Mesendoderm (in vitro differentiated cells): Measurements from ENCODE around the gene NUTM2B.
A peak's percentile ranks its signal among the peaks of the same experiment; 100 is the strongest.
"Not testable (repeated sequence)": the region's sequence is repeated elsewhere in the genome, so short reads cannot be mapped to it uniquely, and the experiment has no call there.

Source experiments
- DNase-seq: peaks from one replicate; pipeline ENCODE4 v3.0.0; 2013
- H2AK5ac ChIP-seq: 2 replicates; pipeline ENCODE4 v1.6.1; 2013; ENCODE audit warnings: low read length, inconsistent platforms
- H2BK120ac ChIP-seq: 2 replicates; pipeline ENCODE4 v1.6.1; 2013; ENCODE audit warnings: low read depth, mild to moderate bottlenecking, low read length, moderate library complexity, mixed read lengths
- H2BK15ac ChIP-seq: replicated peaks from 2 replicates; pipeline ENCODE4 v1.6.1; 2013; ENCODE audit warnings: low read depth, mild to moderate bottlenecking, moderate library complexity
- H2BK5ac ChIP-seq: 2 replicates; pipeline ENCODE4 v1.6.1; 2013; ENCODE audit warnings: low read length, inconsistent platforms
- H3K18ac ChIP-seq: 2 replicates; pipeline ENCODE4 v1.6.1; 2013; ENCODE audit warnings: mild to moderate bottlenecking, low read length, mixed read lengths
- H3K23ac ChIP-seq: one replicate; pipeline ENCODE4 v1.6.1; 2013; ENCODE audit warnings: low read length
- H3K27ac ChIP-seq: 2 replicates; pipeline ENCODE4 v1.5.1; 2013; ENCODE audit warnings: low read depth, mild to moderate bottlenecking, inconsistent platforms, low read length, moderate library complexity
- H3K27me3 ChIP-seq: 2 replicates; pipeline ENCODE4 v1.6.1; 2013; ENCODE audit warnings: low read length, control low read depth, mild to moderate bottlenecking, inconsistent platforms; ENCODE audit not compliant: insufficient read depth, poor library complexity
- H3K36me3 ChIP-seq: 2 replicates; pipeline ENCODE4 v1.6.1; 2013; ENCODE audit warnings: low read length, inconsistent platforms; ENCODE audit not compliant: control insufficient read depth, insufficient read depth
- H3K4ac ChIP-seq: one replicate; pipeline ENCODE4 v1.6.1; 2013; ENCODE audit warnings: low read depth, mild to moderate bottlenecking, low read length, moderate library complexity
- H3K4me1 ChIP-seq: 2 replicates; pipeline ENCODE4 v1.6.1; 2013; ENCODE audit warnings: low read depth, low read length, inconsistent platforms; ENCODE audit not compliant: control insufficient read depth
- H3K4me2 ChIP-seq: 2 replicates; pipeline ENCODE4 v1.6.1; 2013; ENCODE audit warnings: low read length
- H3K4me3 ChIP-seq: 2 replicates; pipeline ENCODE4 v1.5.1; 2013; ENCODE audit warnings: mild to moderate bottlenecking, low read length
- H3K56ac ChIP-seq: one replicate; pipeline ENCODE4 v1.6.1; 2013; ENCODE audit warnings: low read length
- H3K79me1 ChIP-seq: 2 replicates; pipeline ENCODE4 v1.6.1; 2013; ENCODE audit warnings: low read length, inconsistent platforms
- H3K79me2 ChIP-seq: 2 replicates; pipeline ENCODE4 v1.6.1; 2013; ENCODE audit warnings: mild to moderate bottlenecking, low read length; ENCODE audit not compliant: control insufficient read depth, insufficient read depth
- H3K9ac ChIP-seq: 2 replicates; pipeline ENCODE4 v1.6.1; 2013; ENCODE audit warnings: low read length, inconsistent platforms
- H4K5ac ChIP-seq: one replicate; pipeline ENCODE4 v1.6.1; 2013; ENCODE audit warnings: low read length
- H4K8ac ChIP-seq: one replicate; pipeline ENCODE4 v1.6.1; 2013; ENCODE audit warnings: low read depth, mild to moderate bottlenecking, control low read depth, low read length, moderate library complexity
- WGBS: extraction: QIAGEN DNeasy Blood & Tissue Kit; methylation state at CpG from one replicate; pipeline ENCODE4 v1.1.7; 2013; ENCODE audit warnings: low lambda C conversion rate, missing lambda C conversion rate; ENCODE audit not compliant: insufficient coverage; ENCODE audit errors: extremely low coverage; 5-methylcytosine and 5-hydroxymethylcytosine counted together

The NUTM2B gene

GRCh38 chr10:79758297-79758993 is 55.4 kb downstream of the NUTM2B start:
- H3K4me1 ChIP-seq, H3K9ac ChIP-seq, H3K18ac ChIP-seq, H3K36me3 ChIP-seq, H3K79me1 ChIP-seq, H2BK5ac ChIP-seq, H3K4ac ChIP-seq, H2AK5ac ChIP-seq, H3K27ac ChIP-seq, H3K27me3 ChIP-seq, H4K5ac ChIP-seq, H3K56ac ChIP-seq, H2BK120ac ChIP-seq, H3K4me2 ChIP-seq, H3K4me3 ChIP-seq, H4K8ac ChIP-seq, H3K23ac ChIP-seq, H3K79me2 ChIP-seq, H2BK15ac ChIP-seq: not testable (repeated sequence)
- peak; percentile 49 for DNase-seq
- no CpG with 5 or more reads among the region's 3 CpGs for WGBS
